ENCODE measurements around the gene ADI1. TPM values are rescaled to one million over a fixed set of nuclear protein-coding genes. Genes with fewer than 3 reads are reported as not detected.

Gene ADI1
- total and polyA plus RNA-seq, 12 donors: 49.2 to 204 (median 166) TPM

- Histone ChIP-seq H3K4me3 (no peak overlapping the region), H3K27me3 (no peaks in the 10 kb centered on the region), H3K27ac (no peak overlapping the region), H3K9me3 (peaks cover 0 to 7% (median 0%) of the 10 kb centered on the region in 11 donors), H3K4me1 (peaks cover 0 to 16% (median 10%) of the 10 kb centered on the region in 9 donors), H3K36me3 (peaks cover 0 to 36% (median 0%) of the 10 kb centered on the region in 9 donors)
- TF ChIP-seq CTCF (IDR thresholded peaks at IDR 0.05): no peak
- intact Hi-C loops (cut with DNase I): no loop called here
- 94 to 96% methylated on average over 29 of the region's 29 CpGs for WGBS, 2 donors
- DNase-seq (no peak), ATAC-seq (no peak)
Observed at GRCh38 chr2:3486047-3487027, 33.0 kb downstream of the ADI1 start.

GRCh38 chr2:3485166-3485565, 34.2 kb downstream of the ADI1 start:
- H3K4me3 ChIP-seq: no peak overlapping the region
- TF ChIP-seq CTCF (IDR thresholded peaks at IDR 0.05): no peak
- DNase-seq: no peak
- WGBS, 2 donors: 92 to 96% methylated on average over 11 of the region's 11 CpGs
- no peaks in the 10 kb centered on the region for H3K27me3 ChIP-seq
- no peak for ATAC-seq
- H3K36me3 ChIP-seq: peaks cover 0 to 45% (median 0%) of the 10 kb centered on the region in 9 donors
- H3K4me1 ChIP-seq: peaks cover 0 to 16% (median 10%) of the 10 kb centered on the region in 9 donors
- intact Hi-C loops (cut with DNase I): no loop called here
- H3K27ac ChIP-seq: no peak overlapping the region
- H3K9me3 ChIP-seq: peaks cover 0 to 7% (median 0%) of the 10 kb centered on the region in 11 donors

GRCh38 chr2:3483986-3484960, 35.1 kb downstream of the ADI1 start:
- TF ChIP-seq CTCF (IDR thresholded peaks at IDR 0.05): no peak
- H3K4me1 ChIP-seq: peaks cover 0 to 16% (median 10%) of the 10 kb centered on the region in 9 donors
- DNase-seq (no peak), ATAC-seq (no peak)
- WGBS, 2 donors: 96% methylated on average over 34 of the region's 34 CpGs
- peak overlapping the region in 1 of 10 donors; percentile 49 for H3K27ac ChIP-seq
- no peaks in the 10 kb centered on the region for H3K27me3 ChIP-seq
- H3K36me3 ChIP-seq: peaks cover 0 to 54% (median 7%) of the 10 kb centered on the region in 9 donors
- peaks cover 0 to 7% (median 0%) of the 10 kb centered on the region in 11 donors for H3K9me3 ChIP-seq
- intact Hi-C loops (cut with DNase I): loop anchor here in 1 of 10 donors (2.0 kb wide), 1 partner anchor 37 kb away; no protein-coding TSS in a partner anchor
- H3K4me3 ChIP-seq: no peak overlapping the region
